Stimulated activated CD8-positive, alpha-beta memory T cell treated with anti-CD3 and anti-CD28 coated beads, Interleukin-4, amount 100 ng/mL, for 4 hours (primary cell): Measurements from ENCODE around the gene FBXW7.

Experiments
- DNase-seq, 2 donors: peaks; one replicate each; pipeline ENCODE4 v3.0.0-alpha.2; 2020; ENCODE audit warnings: low read depth in 2 of 2, low spot score in 1 of 2

The FBXW7 gene

GRCh38 chr4:152346526-152346925, 189.4 kb downstream of the FBXW7 start:
- DNase-seq: no peak

- DNase-seq: no peak
Measured at GRCh38 chr4:152344001-152344400, 191.9 kb downstream of the FBXW7 start.

- DNase-seq: no peak
Measured at GRCh38 chr4:152342293-152342692, 193.6 kb downstream of the FBXW7 start.

- DNase-seq: no peak
Measured at GRCh38 chr4:152340818-152341217, 195.1 kb downstream of the FBXW7 start.

- DNase-seq: no peak
Measured at GRCh38 chr4:152339576-152339975, 196.3 kb downstream of the FBXW7 start.

GRCh38 chr4:152334931-152335330, 201.0 kb downstream of the FBXW7 start:
- no peak for DNase-seq

- DNase-seq: no peak
Measured at GRCh38 chr4:152331042-152331441, 204.8 kb downstream of the FBXW7 start.

GRCh38 chr4:152328582-152328981, 207.3 kb downstream of the FBXW7 start:
- DNase-seq: no peak

- DNase-seq: no peak
Measured at GRCh38 chr4:152327606-152328453, 208.1 kb downstream of the FBXW7 start.

GRCh38 chr4:152325831-152326230, 210.1 kb downstream of the FBXW7 start:
- no peak for DNase-seq

GRCh38 chr4:152323221-152323620, 212.7 kb downstream of the FBXW7 start:
- no peak for DNase-seq

GRCh38 chr4:152322656-152323055, 213.2 kb downstream of the FBXW7 start:
- no peak for DNase-seq

GRCh38 chr4:152321923-152322322, 214.0 kb downstream of the FBXW7 start:
- DNase-seq: no peak

- DNase-seq: no peak
Measured at GRCh38 chr4:152321398-152321797, 214.5 kb downstream of the FBXW7 start.

GRCh38 chr4:152316969-152317368, 218.9 kb downstream of the FBXW7 start:
- no peak for DNase-seq

- DNase-seq: no peak
Measured at GRCh38 chr4:152310257-152310656, 225.6 kb downstream of the FBXW7 start.

GRCh38 chr4:152309418-152309817, 226.5 kb downstream of the FBXW7 start:
- DNase-seq: no peak

GRCh38 chr4:152308951-152309350, 226.9 kb downstream of the FBXW7 start:
- DNase-seq: no peak

GRCh38 chr4:152307669-152308068, 228.2 kb downstream of the FBXW7 start:
- DNase-seq: no peak

GRCh38 chr4:152306541-152306940, 229.4 kb downstream of the FBXW7 start:
- no peak for DNase-seq

- no peak for DNase-seq
Measured at GRCh38 chr4:152304220-152304619, 231.7 kb downstream of the FBXW7 start.

- DNase-seq: no peak
Measured at GRCh38 chr4:152301381-152301780, 234.5 kb downstream of the FBXW7 start.

- DNase-seq: no peak
Measured at GRCh38 chr4:152299553-152299952, 236.3 kb downstream of the FBXW7 start.
